IMR-90 (cell line): Measurements from ENCODE around the gene CNPY1. TPM values are rescaled to one million over a fixed set of nuclear protein-coding genes. Genes with fewer than 3 reads are reported as not detected.

Source experiments
- ATAC-seq: fragments of 200-7000 bp; cut with Tn5 transposase; 2 replicates; pipeline ENCODE4 v1.9.1; 2020; ENCODE audit warnings: low read depth, mild to moderate bottlenecking, moderate library complexity
- BruUV-seq: library from RNA; stranded (reverse); fragments of 400-500 nt; replicated peaks from 2 replicates; lab custom pipeline; 2021; lab: Mats Ljungman, UMichigan
- CTCF ChIA-PET: fragments of 300-600 bp; formaldehyde crosslinking; extraction: SDS; loops from one replicate; lab custom pipeline; 2021; ENCODE audit warnings: antibody characterized with exemption; lab: Yijun Ruan, JAX
- POLR2A ChIA-PET: fragments of 300-600 bp; sonication (Branson Sonifier 250); formaldehyde crosslinking; loops from one replicate; lab custom pipeline; 2022; ENCODE audit warnings: antibody characterized with exemption; ENCODE audit not compliant: unreplicated experiment; lab: Charles Lee
- DNase-seq: peaks from one replicate; pipeline ENCODE4 v3.0.0; 2013
- H2AFZ ChIP-seq: replicated peaks from 2 replicates; pipeline ENCODE3; 2013; ENCODE audit warnings: low read length, mild to moderate bottlenecking; ENCODE audit not compliant: poor library complexity
- H2AK5ac ChIP-seq: 2 replicates; pipeline ENCODE4 v1.6.1; 2013; ENCODE audit warnings: low read depth, low read length, inconsistent platforms
- H2AK9ac ChIP-seq: replicated peaks from 2 replicates; pipeline ENCODE3; 2013; ENCODE audit warnings: mild to moderate bottlenecking, low read depth, low read length, moderate library complexity; ENCODE audit not compliant: poor library complexity
- H2BK120ac ChIP-seq: 2 replicates; pipeline ENCODE4 v1.6.1; 2013; ENCODE audit warnings: low read depth, low read length, inconsistent platforms
- H2BK15ac ChIP-seq: 3 replicates; pipeline ENCODE4 v1.6.1; 2013; ENCODE audit warnings: low read depth, low read length, inconsistent platforms
- H2BK20ac ChIP-seq: 2 replicates; pipeline ENCODE4 v1.6.1; 2013; ENCODE audit warnings: low read depth, mild to moderate bottlenecking, inconsistent platforms, low read length, moderate library complexity
- H2BK5ac ChIP-seq: 2 replicates; pipeline ENCODE4 v1.6.1; 2013; ENCODE audit warnings: mild to moderate bottlenecking, low read depth, low read length, inconsistent platforms; ENCODE audit not compliant: poor library complexity, severe bottlenecking
- H3K14ac ChIP-seq: replicated peaks from 2 replicates; pipeline ENCODE4 v1.6.1; 2013; ENCODE audit warnings: low read depth, low read length, inconsistent platforms
- H3K18ac ChIP-seq: 2 replicates; pipeline ENCODE4 v1.6.1; 2013; ENCODE audit warnings: low read depth, low read length, control low read depth
- H3K23ac ChIP-seq: 2 replicates; pipeline ENCODE4 v1.6.1; 2013; ENCODE audit warnings: low read depth, low read length, inconsistent platforms
- H3K27ac ChIP-seq: 2 replicates; pipeline ENCODE4 v1.5.1; 2013; ENCODE audit warnings: mild to moderate bottlenecking, control low read depth, low read length; ENCODE audit not compliant: insufficient read depth
- H3K27me3 ChIP-seq: 2 replicates; pipeline ENCODE4 v1.6.1; 2013; ENCODE audit warnings: low read length; ENCODE audit not compliant: control insufficient read depth, insufficient read depth
- H3K36me3 ChIP-seq: 2 replicates; pipeline ENCODE4 v1.6.1; 2013; ENCODE audit warnings: low read length, mixed read lengths; ENCODE audit not compliant: control insufficient read depth, insufficient read depth
- H3K4ac ChIP-seq: 2 replicates; pipeline ENCODE4 v1.6.1; 2013; ENCODE audit warnings: low read depth, low read length, inconsistent platforms
- H3K4me1 ChIP-seq: 2 replicates; pipeline ENCODE4 v1.6.1; 2013; ENCODE audit warnings: low read length, mixed read lengths; ENCODE audit not compliant: control insufficient read depth, insufficient read depth
- H3K4me2 ChIP-seq: 2 replicates; pipeline ENCODE4 v1.6.1; 2013; ENCODE audit warnings: low read depth, mild to moderate bottlenecking, control low read depth, low read length, moderate library complexity
- H3K4me3 ChIP-seq: 2 replicates; pipeline ENCODE4 v1.5.1; 2013; ENCODE audit warnings: low read depth, mild to moderate bottlenecking, control low read depth, low read length, moderate library complexity; ENCODE audit not compliant: insufficient read depth
- H3K56ac ChIP-seq: 2 replicates; pipeline ENCODE4 v1.6.1; 2013; ENCODE audit warnings: low read length, inconsistent platforms; ENCODE audit not compliant: insufficient read depth; ENCODE audit errors: extremely low read depth
- H3K79me1 ChIP-seq, 2 experiments: 2 replicates each; pipeline ENCODE4 v1.6.1; 2013; ENCODE audit warnings: low read length in 2 of 2, inconsistent platforms in 1 of 2, low read depth in 1 of 2
- H3K9ac ChIP-seq: 2 replicates; pipeline ENCODE4 v1.6.1; 2013; ENCODE audit warnings: low read depth, low read length, control low read depth
- H3K9me1 ChIP-seq: 2 replicates; pipeline ENCODE4 v1.6.1; 2013; ENCODE audit warnings: low read length, inconsistent platforms; ENCODE audit not compliant: insufficient read depth
- H3K9me3 ChIP-seq: 2 replicates; pipeline ENCODE4 v1.6.1; 2013; ENCODE audit warnings: low read length; ENCODE audit not compliant: control insufficient read depth, insufficient read depth
- H4K20me1 ChIP-seq: 2 replicates; pipeline ENCODE4 v1.6.1; 2013; ENCODE audit warnings: low read length, inconsistent platforms; ENCODE audit not compliant: insufficient read depth
- H4K5ac ChIP-seq: 2 replicates; pipeline ENCODE4 v1.6.1; 2013; ENCODE audit warnings: mild to moderate bottlenecking, low read depth, low read length, control low read depth
- H4K8ac ChIP-seq, 2 experiments: 2 replicates each; pipeline ENCODE4 v1.6.1; 2013; ENCODE audit warnings: low read depth in 2 of 2, low read length in 2 of 2, control low read depth in 1 of 2, inconsistent platforms in 1 of 2
- H4K91ac ChIP-seq: 2 replicates; pipeline ENCODE4 v1.6.1; 2013; ENCODE audit warnings: low read depth, low read length, inconsistent platforms; ENCODE audit not compliant: insufficient read depth
- BHLHE40 ChIP-seq: fragments of 150-350 bp; IDR thresholded peaks from 2 replicates; pipeline ENCODE4 v1.6.1; 2016; ENCODE audit warnings: mild to moderate bottlenecking, low read depth, low read length
- CHD1 ChIP-seq: IDR thresholded peaks from 2 replicates; pipeline ENCODE4 v1.6.1; 2012; ENCODE audit warnings: low read depth, low read length, improper control_type of control experiment
- FOS ChIP-seq: fragments of 150-350 bp; IDR thresholded peaks from 2 replicates; pipeline ENCODE4 v1.6.1; 2016; ENCODE audit warnings: low read depth, low read length
- NFE2L2 ChIP-seq: fragments of 150-350 bp; IDR thresholded peaks from 2 replicates; pipeline ENCODE4 v1.6.1; 2016; ENCODE audit warnings: low read depth, mild to moderate bottlenecking, low read length
- RAD21 ChIP-seq: IDR thresholded peaks from 2 replicates; pipeline ENCODE4 v1.6.1; 2012; ENCODE audit warnings: low read length, improper control_type of control experiment
- RCOR1 ChIP-seq: IDR thresholded peaks from 2 replicates; pipeline ENCODE4 v1.6.1; 2012; ENCODE audit warnings: mild to moderate bottlenecking, low read length, improper control_type of control experiment; ENCODE audit not compliant: insufficient replicate concordance
- RFX5 ChIP-seq: IDR thresholded peaks from 2 replicates; pipeline ENCODE4 v1.8.0; 2012; ENCODE audit warnings: low read depth, mild to moderate bottlenecking, low read length, moderate library complexity
- SMC3 ChIP-seq: fragments of 150-350 bp; IDR thresholded peaks from 2 replicates; pipeline ENCODE4 v1.6.1; 2016; ENCODE audit warnings: low read depth, mild to moderate bottlenecking, antibody characterized with exemption, low read length, moderate library complexity
- WGBS, 2 experiments: methylation state at CpG; one replicate each; pipeline versions ENCODE4 v1.1.5 to v1.1.7; 2013; ENCODE audit warnings: missing lambda C conversion rate in 2 of 2; ENCODE audit not compliant: insufficient read length in 1 of 2; ENCODE audit errors: extremely low coverage in 2 of 2; 5-methylcytosine and 5-hydroxymethylcytosine counted together
- dilution Hi-C: fragments of 300-500 bp; cut with HindIII; formaldehyde crosslinking; loops from one replicate; pipeline ENCODE4 v1.14.3; 2018; ENCODE audit warnings: low sequenced_read_pairs; ENCODE audit not compliant: unreplicated experiment
- in situ Hi-C: fragments of 300-500 bp; cut with MboI; formaldehyde crosslinking; loops from 3 replicates; pipeline ENCODE4 v1.14.3; 2019; ENCODE audit warnings: low sequenced_read_pairs, inconsistent platforms, mixed read lengths
- intact Hi-C: fragments of 100-400 bp; cut with micrococcal nuclease; formaldehyde crosslinking; loops from 2 replicates; pipeline ENCODE4 v1.10.0; 2022
- polyA plus RNA-seq, 3 experiments: library from polyadenylated mRNA; depleted of rRNA; stranded (reverse); fragments of >200 nt; gene quantifications; 2 replicates each; pipeline ENCODE4 v1.2.3, GENCODE V29; 2012; ENCODE audit warnings: low replicate concordance in 1 of 3
- total RNA-seq: library from RNA; depleted of rRNA; stranded (reverse); fragments of >200 nt; gene quantifications from 2 replicates; pipeline ENCODE4 v1.2.3, GENCODE V29; 2012
- TF ChIP-seq, protein P1 (sequence below): fragments of 150-350 bp; IDR thresholded peaks from 2 replicates; pipeline ENCODE4 v1.6.1; 2016; ENCODE audit warnings: low read depth, mild to moderate bottlenecking, low read length, moderate library complexity, borderline replicate concordance

The CNPY1 gene
- total and polyA plus RNA-seq, 2 of the 4 experiments (the other 2 are of a cell fraction), result not detected

- Histone ChIP-seq H2BK120ac (no peak overlapping the region), H4K20me1 (no peaks in the 10 kb centered on the region), H2AK9ac (no peak overlapping the region), H4K5ac (no peak overlapping the region), H3K4me2 (no peak overlapping the region), H4K8ac (no peak overlapping the region), H3K27me3 (no peaks in the 10 kb centered on the region; the same call in 1 of the 2 replicates), H3K18ac (no peak overlapping the region), H3K23ac (no peak overlapping the region), H2BK5ac (no peak overlapping the region), H3K36me3 (no peaks in the 10 kb centered on the region), H2BK15ac (no peak overlapping the region), H3K14ac (no peak overlapping the region), H4K91ac (no peak overlapping the region), H3K56ac (no peak overlapping the region), H3K9ac (no peak overlapping the region), H3K4me3 (no peak overlapping the region), H3K4ac (no peak overlapping the region), H3K4me1 (no peaks in the 10 kb centered on the region), H2BK20ac (no peak overlapping the region), H3K27ac (no peak overlapping the region), H3K79me1 (no peaks in the 10 kb centered on the region), H2AFZ (no peak overlapping the region), H3K9me1 (no peaks in the 10 kb centered on the region), H2AK5ac (no peak overlapping the region), H3K9me3 (no peaks in the 10 kb centered on the region)
- DNase-seq (no peak), ATAC-seq (no peak)
- 46% methylated on average over 5 of the region's 11 CpGs; no CpG with 5 or more reads in 1 of the 2 experiments for WGBS, 2 experiments
- in situ Hi-C loops, result no loop called here
- ChIA-PET POLR2A (no interaction called here), CTCF (no interaction called here)
- BruUV-seq, result no TSS peak
- dilution Hi-C loops, result no loop called here
- TF ChIP-seq NFE2L2, result no peak
- TF ChIP-seq RFX5, result no peak
- TF ChIP-seq, protein P1, sequence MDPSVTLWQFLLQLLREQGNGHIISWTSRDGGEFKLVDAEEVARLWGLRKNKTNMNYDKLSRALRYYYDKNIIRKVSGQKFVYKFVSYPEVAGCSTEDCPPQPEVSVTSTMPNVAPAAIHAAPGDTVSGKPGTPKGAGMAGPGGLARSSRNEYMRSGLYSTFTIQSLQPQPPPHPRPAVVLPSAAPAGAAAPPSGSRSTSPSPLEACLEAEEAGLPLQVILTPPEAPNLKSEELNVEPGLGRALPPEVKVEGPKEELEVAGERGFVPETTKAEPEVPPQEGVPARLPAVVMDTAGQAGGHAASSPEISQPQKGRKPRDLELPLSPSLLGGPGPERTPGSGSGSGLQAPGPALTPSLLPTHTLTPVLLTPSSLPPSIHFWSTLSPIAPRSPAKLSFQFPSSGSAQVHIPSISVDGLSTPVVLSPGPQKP, result no peak
- TF ChIP-seq FOS, result no peak
- no peak for TF ChIP-seq RAD21
- TF ChIP-seq CHD1, result no peak
- TF ChIP-seq BHLHE40, result no peak
- no peak for TF ChIP-seq SMC3
- no peak for TF ChIP-seq RCOR1
- intact Hi-C loops, result no loop called here
Measured at GRCh38 chr7:155571581-155572345, 25.4 kb upstream of the CNPY1 start.
